Lung (tissue), 12 donors: ENCODE data around the gene PELI2. TPM values are rescaled to one million over a fixed set of nuclear protein-coding genes. Genes with fewer than 3 reads are reported as not detected.
A peak's percentile ranks its signal among the peaks of the same experiment; 100 is the strongest.

Experiments
- ATAC-seq: fragments of 200-7000 bp; cut with Tn5 transposase; one replicate; pipeline ENCODE4 v1.9.1; 2020; ENCODE audit warnings: moderate number of reproducible peaks; ENCODE audit not compliant: insufficient read depth, low FRiP score
- DNase-seq, 3 donors: peaks; one replicate each; pipeline ENCODE4 v3.0.0-alpha.2; 2013 to 2017
- H3K27ac ChIP-seq, 2 donors: one replicate each; pipeline ENCODE4 v1.5.1; 2013; ENCODE audit warnings: mild to moderate bottlenecking in 2 of 2, moderate library complexity in 2 of 2, control low read depth in 1 of 2, inconsistent platforms in 1 of 2, low read depth in 1 of 2, low read length in 1 of 2
- H3K27me3 ChIP-seq, 3 donors: one replicate each; pipeline ENCODE4 v1.5.1; 2013; ENCODE audit warnings: low read length in 2 of 3; ENCODE audit not compliant: control insufficient read depth in 3 of 3, insufficient read depth in 3 of 3
- H3K36me3 ChIP-seq, 4 donors: one replicate each; pipeline ENCODE4 v1.5.1; 2013; ENCODE audit warnings: low read length in 4 of 4, mild to moderate bottlenecking in 1 of 4, moderate library complexity in 1 of 4; ENCODE audit not compliant: control insufficient read depth in 4 of 4, insufficient read depth in 4 of 4
- H3K4me1 ChIP-seq, 5 donors: one replicate each; pipeline ENCODE4 v1.5.1; 2013; ENCODE audit warnings: low read length in 5 of 5, mild to moderate bottlenecking in 2 of 5, moderate library complexity in 1 of 5; ENCODE audit not compliant: control insufficient read depth in 5 of 5, insufficient read depth in 5 of 5
- H3K4me3 ChIP-seq: one replicate; pipeline ENCODE4 v1.5.1; 2013; ENCODE audit warnings: mild to moderate bottlenecking, control low read depth, moderate library complexity
- H3K9ac ChIP-seq, 2 donors: one replicate each; pipeline ENCODE4 v1.5.1; 2013; ENCODE audit warnings: low read length in 2 of 2, control low read depth in 1 of 2; ENCODE audit not compliant: insufficient read depth in 1 of 2
- H3K9me3 ChIP-seq, 4 donors: one replicate each; pipeline ENCODE4 v1.5.1; 2013; ENCODE audit warnings: low read length in 3 of 4, mild to moderate bottlenecking in 1 of 4, moderate library complexity in 1 of 4; ENCODE audit not compliant: control insufficient read depth in 4 of 4, insufficient read depth in 3 of 4
- CTCF ChIP-seq: IDR thresholded peaks from 2 replicates; pipeline ENCODE4 v1.5.1; 2012; ENCODE audit warnings: mild to moderate bottlenecking; ENCODE audit errors: control extremely low read depth, extremely low read depth
- WGBS, 2 donors: extraction: QIAGEN DNeasy Blood & Tissue Kit; methylation state at CpG; one replicate each; pipeline ENCODE4 v1.1.7; 2013; 5-methylcytosine and 5-hydroxymethylcytosine counted together
- polyA plus RNA-seq, 2 donors: library from polyadenylated mRNA; stranded (reverse); fragments of 200-250 nt; gene quantifications; one replicate each; pipeline ENCODE4 v1.2.1, GENCODE V29; 2013
- total RNA-seq, 2 donors: library from RNA; depleted of rRNA in 1 of 2; stranded (reverse); fragments of >200 nt in 1 of 2; gene quantifications; one replicate each; pipeline ENCODE4 v1.2.1, GENCODE V29; 2014 to 2021
- donor health status: control.
- donor health status: control.
- donor health status: Bipolar disorder and iron deficiency.
- donor health status: healthy.
- donor health status: DM: yes; HTN: yes; CAD: no.

PELI2 gene
- total and polyA plus RNA-seq, 4 donors = 3.8 to 21.1 (median 8.5) TPM

- Histone ChIP-seq H3K36me3 (no peaks in the 10 kb centered on the region), H3K9me3 (no peaks in the 10 kb centered on the region), H3K4me1 (peaks cover 0 to 25% (median 0%) of the 10 kb centered on the region in 5 donors), H3K4me3 (no peak overlapping the region), H3K9ac (no peak overlapping the region), H3K27ac (peak overlapping the region in 1 of 2 donors; percentile 21), H3K27me3 (no peaks in the 10 kb centered on the region)
- DNase-seq (no peak), ATAC-seq (no peak)
- TF ChIP-seq CTCF = no peak
- WGBS, 2 donors = 59 to 62% methylated on average over 8 of the region's 8 CpGs
Observed at GRCh38 chr14:56115976-56116893, 2.0 kb upstream of the PELI2 start.

- Histone ChIP-seq H3K4me3 (peak overlapping the region; percentile 95), H3K27me3 (no peaks in the 10 kb centered on the region), H3K27ac (peak overlapping the region; percentile 73 to 91), H3K9ac (no peak overlapping the region), H3K9me3 (no peaks in the 10 kb centered on the region), H3K36me3 (no peaks in the 10 kb centered on the region), H3K4me1 (peaks cover 0 to 25% (median 0%) of the 10 kb centered on the region in 5 donors)
- WGBS, 2 donors = 0 to 2% methylated on average over 38 to 87 of the region's 87 CpGs
- peak; percentile 52 for ATAC-seq
- peak in 2 of 3 donors; percentile 35 for DNase-seq
- TF ChIP-seq CTCF = no peak
Observed at GRCh38 chr14:56118611-56119181, 485 bp downstream of the PELI2 start.

- H3K27ac ChIP-seq = peak overlapping the region; percentile 73 to 91
- 1% methylated on average over 52 to 53 of the region's 53 CpGs for WGBS, 2 donors
- no peaks in the 10 kb centered on the region for H3K9me3 ChIP-seq
- ATAC-seq (peak; percentile 31), DNase-seq (peak; percentile 66 to 70 (median 67))
- peak overlapping the region; percentile 95 for H3K4me3 ChIP-seq
- peaks cover 0 to 26% (median 0%) of the 10 kb centered on the region in 5 donors for H3K4me1 ChIP-seq
- TF ChIP-seq CTCF = no peak
- no peaks in the 10 kb centered on the region for H3K27me3 ChIP-seq
- no peaks in the 10 kb centered on the region for H3K36me3 ChIP-seq
- H3K9ac ChIP-seq = peak overlapping the region in 1 of 2 donors; percentile 82
Observed at GRCh38 chr14:56119201-56119981, 1.2 kb downstream of the PELI2 start.
